Endothelial cell of umbilical vein (primary cell): ENCODE data around the gene DNAJB8. TPM values are rescaled to one million over a fixed set of nuclear protein-coding genes. Genes with fewer than 3 reads are reported as not detected.

Experiments used
- BruUV-seq: library from RNA; stranded (reverse); fragments of 400-500 nt; replicated peaks from 2 replicates; lab custom pipeline; 2021; lab: Mats Ljungman, UMichigan
- CTCF ChIA-PET: fragments of 300-600, 350-600 bp; sonication (Branson Sonifier 250); formaldehyde crosslinking; loops from one replicate; lab custom pipeline; 2021; ENCODE audit warnings: antibody characterized with exemption, inconsistent platforms; lab: Charles Lee
- POLR2A ChIA-PET: fragments of 300-600, 350-600 bp; sonication (Branson Sonifier 250); formaldehyde crosslinking; loops from one replicate; lab custom pipeline; 2021; ENCODE audit warnings: antibody characterized with exemption, inconsistent platforms; lab: Charles Lee
- DNase-seq: peaks from one replicate; pipeline ENCODE4 v3.0.0-alpha.2; 2011; ENCODE audit warnings: low read depth, low spot score
- FAIRE-seq: peaks from 2 replicates; lab custom pipeline; 2011; peaks lifted over from hg19 to GRCh38; lab: Jason Lieb, UNC
- H2AFZ ChIP-seq: 2 replicates; pipeline ENCODE4 v1.6.0; 2012; ENCODE audit warnings: low read depth, low read length, control low read depth, inconsistent platforms
- H3K27ac ChIP-seq: 2 replicates; pipeline ENCODE4 v1.5.1; 2011; ENCODE audit warnings: low read depth, mild to moderate bottlenecking, control low read depth, low read length, moderate library complexity; ENCODE audit not compliant: insufficient read depth
- H3K27me3 ChIP-seq, 2 experiments: 2 replicates each; pipeline versions ENCODE4 v1.6.0 to v1.6.1; 2011; ENCODE audit warnings: low read length in 2 of 2, mixed read lengths in 1 of 2; ENCODE audit not compliant: control insufficient read depth in 2 of 2, insufficient read depth in 2 of 2
- H3K36me3 ChIP-seq, 2 experiments: 2 replicates in 1 of 2; 3 replicates in 1 of 2; pipeline ENCODE4 v1.5.1; 2011; ENCODE audit warnings: low read length in 2 of 2, mild to moderate bottlenecking in 1 of 2, moderate library complexity in 1 of 2; ENCODE audit not compliant: control insufficient read depth in 2 of 2, insufficient read depth in 2 of 2; ENCODE audit errors: extremely low read depth in 1 of 2
- H3K4me1 ChIP-seq: 3 replicates; pipeline ENCODE4 v1.5.1; 2011; ENCODE audit warnings: mild to moderate bottlenecking, low read length; ENCODE audit not compliant: control insufficient read depth, insufficient read depth; ENCODE audit errors: extremely low read depth
- H3K4me2 ChIP-seq: 2 replicates; pipeline ENCODE4 v1.6.1; 2011; ENCODE audit warnings: low read length, control low read depth, mixed read lengths; ENCODE audit not compliant: insufficient read depth
- H3K4me3 ChIP-seq, 3 experiments: fragments of 200-600 bp in 1 of 3; sonication (generic), shearing (Covaris generic) in 1 of 3; replicated peaks in 1 of 3; 2 replicates each; pipeline ENCODE4 v1.5.1; 2011 to 2016; ENCODE audit warnings: control low read depth in 3 of 3, low read length in 3 of 3, mild to moderate bottlenecking in 2 of 3, inconsistent platforms in 1 of 3, low read depth in 1 of 3, moderate library complexity in 1 of 3; ENCODE audit not compliant: insufficient read depth in 1 of 3
- H3K79me2 ChIP-seq: 2 replicates; pipeline ENCODE4 v1.6.0; 2012; ENCODE audit warnings: low read length, inconsistent platforms; ENCODE audit not compliant: control insufficient read depth, insufficient read depth
- H3K9ac ChIP-seq: replicated peaks from 2 replicates; pipeline ENCODE3; 2011; ENCODE audit warnings: low read length, control low read depth; ENCODE audit not compliant: insufficient read depth; ENCODE audit errors: extremely low read depth
- H3K9me1 ChIP-seq: replicated peaks from 3 replicates; pipeline ENCODE4 v1.6.0; 2011; ENCODE audit warnings: mild to moderate bottlenecking, low read length; ENCODE audit not compliant: control insufficient read depth, insufficient read depth; ENCODE audit errors: extremely low read depth
- H3K9me3 ChIP-seq: replicated peaks from 2 replicates; pipeline ENCODE4 v1.5.1; 2012; ENCODE audit warnings: low read length, inconsistent platforms; ENCODE audit not compliant: control insufficient read depth, insufficient read depth
- H4K20me1 ChIP-seq: replicated peaks from 2 replicates; pipeline ENCODE3; 2011; ENCODE audit warnings: mild to moderate bottlenecking, low read length; ENCODE audit not compliant: control insufficient read depth, insufficient read depth; ENCODE audit errors: extremely low read depth
- EZH2 ChIP-seq: IDR thresholded peaks from 2 replicates; pipeline ENCODE4 v1.6.1; 2012; ENCODE audit warnings: borderline replicate concordance, low read depth, mild to moderate bottlenecking, moderate library complexity, low read length, inconsistent platforms; ENCODE audit not compliant: severe bottlenecking
- FOS ChIP-seq: IDR thresholded peaks from 2 replicates; pipeline ENCODE4 v1.6.1; 2011; ENCODE audit warnings: mild to moderate bottlenecking, low read length, moderate library complexity, borderline replicate concordance; ENCODE audit not compliant: insufficient read depth
- GATA2 ChIP-seq: IDR thresholded peaks from 2 replicates; pipeline ENCODE4 v1.7.0; 2011; ENCODE audit warnings: low read depth, mild to moderate bottlenecking, moderate library complexity, mixed read lengths, low read length; ENCODE audit not compliant: insufficient read length, insufficient read depth
- JUN ChIP-seq: IDR thresholded peaks from 2 replicates; pipeline ENCODE4 v1.6.1; 2011; ENCODE audit warnings: borderline replicate concordance, low read depth; ENCODE audit not compliant: insufficient read length, insufficient read depth
- MYC ChIP-seq: IDR thresholded peaks from one replicate; pipeline ENCODE4 v1.6.1; 2011; ENCODE audit warnings: mild to moderate bottlenecking, low read depth, low read length
- POLR2A ChIP-seq: IDR thresholded peaks from 2 replicates; pipeline ENCODE4 v1.6.1; 2012; ENCODE audit warnings: low read depth, mild to moderate bottlenecking, control low read depth, low read length
- POLR2AphosphoS5 ChIP-seq: IDR thresholded peaks from 2 replicates; pipeline ENCODE4 v1.6.1; 2012; ENCODE audit warnings: low read depth, mild to moderate bottlenecking, control low read depth, low read length, moderate library complexity; ENCODE audit not compliant: insufficient read depth
- dilution Hi-C: fragments of 300-500 bp; cut with MboI; formaldehyde crosslinking; loops from one replicate; pipeline ENCODE4 v1.15.0; 2019; ENCODE audit warnings: low sequenced_read_pairs; ENCODE audit not compliant: extremely low pct_ligation_motif_present
- intact Hi-C: fragments of 100-400 bp; cut with micrococcal nuclease; formaldehyde crosslinking; loops from one replicate; pipeline ENCODE4 v1.10.0; 2022
- polyA plus RNA-seq, 4 experiments: library from polyadenylated mRNA; depleted of rRNA in 3 of 4; stranded (reverse) in 3 of 4; unstranded in 1 of 4; fragments of >200 nt; gene quantifications; 2 replicates each; pipeline versions ENCODE4 v1.2.1 to v1.2.3, GENCODE V29; 2011 to 2012; ENCODE audit warnings: missing spikeins in 1 of 4
- total RNA-seq: library from RNA; stranded (reverse); gene quantifications from 2 replicates; pipeline ENCODE4 v1.2.3, GENCODE V29; 2021
- TF ChIP-seq, protein P1 (sequence below): IDR thresholded peaks from 2 replicates; pipeline ENCODE4 v1.6.1; 2011; ENCODE audit not compliant: insufficient read depth, insufficient read length
- TF ChIP-seq, protein P2 (sequence below), 2 donors: IDR thresholded peaks; 1 replicate in 1 of 2; 2 replicates in 1 of 2; pipeline ENCODE4 v1.5.1; 2011; ENCODE audit warnings: low read length in 2 of 2, mild to moderate bottlenecking in 2 of 2, moderate library complexity in 2 of 2, control low read depth in 1 of 2, inconsistent platforms in 1 of 2, low read depth in 1 of 2; ENCODE audit not compliant: insufficient read depth in 1 of 2; ENCODE audit errors: extremely low read depth in 1 of 2

DNAJB8 gene
- total and polyA plus RNA-seq, 2 donors (not counting 3 experiments of a cell fraction or from before 2014, with no cell fraction given): not detected

DNA sequence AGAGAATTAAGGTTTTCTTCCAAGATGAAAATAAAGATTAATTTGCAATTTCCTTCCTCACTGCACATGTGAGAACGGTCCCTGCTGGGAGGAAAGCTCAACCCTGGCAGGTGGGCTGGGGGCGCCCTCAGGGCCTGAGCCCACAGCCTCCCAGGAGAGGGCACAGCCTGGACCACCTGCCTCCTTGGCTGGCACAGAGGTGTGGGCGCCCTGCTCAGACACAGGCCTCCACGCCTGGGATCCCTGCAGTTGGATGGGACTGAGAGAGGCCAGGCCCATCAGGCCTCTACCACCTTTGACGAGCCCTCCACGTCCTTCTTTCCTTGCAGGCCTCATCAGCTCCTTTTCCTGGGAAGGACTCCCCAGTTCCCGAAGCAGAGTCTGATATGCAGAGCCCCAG is 46.4 kb downstream of the DNAJB8 start:
- H3K79me2 ChIP-seq: no peaks in the 10 kb centered on the region
- TF ChIP-seq, protein P1, sequence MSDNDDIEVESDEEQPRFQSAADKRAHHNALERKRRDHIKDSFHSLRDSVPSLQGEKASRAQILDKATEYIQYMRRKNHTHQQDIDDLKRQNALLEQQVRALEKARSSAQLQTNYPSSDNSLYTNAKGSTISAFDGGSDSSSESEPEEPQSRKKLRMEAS: no peak
- TF ChIP-seq POLR2AphosphoS5 (no peak), POLR2A (no peak), EZH2 (no peak), MYC (no peak), GATA2 (no peak), FOS (no peak), JUN (no peak)
- TF ChIP-seq, protein P2, sequence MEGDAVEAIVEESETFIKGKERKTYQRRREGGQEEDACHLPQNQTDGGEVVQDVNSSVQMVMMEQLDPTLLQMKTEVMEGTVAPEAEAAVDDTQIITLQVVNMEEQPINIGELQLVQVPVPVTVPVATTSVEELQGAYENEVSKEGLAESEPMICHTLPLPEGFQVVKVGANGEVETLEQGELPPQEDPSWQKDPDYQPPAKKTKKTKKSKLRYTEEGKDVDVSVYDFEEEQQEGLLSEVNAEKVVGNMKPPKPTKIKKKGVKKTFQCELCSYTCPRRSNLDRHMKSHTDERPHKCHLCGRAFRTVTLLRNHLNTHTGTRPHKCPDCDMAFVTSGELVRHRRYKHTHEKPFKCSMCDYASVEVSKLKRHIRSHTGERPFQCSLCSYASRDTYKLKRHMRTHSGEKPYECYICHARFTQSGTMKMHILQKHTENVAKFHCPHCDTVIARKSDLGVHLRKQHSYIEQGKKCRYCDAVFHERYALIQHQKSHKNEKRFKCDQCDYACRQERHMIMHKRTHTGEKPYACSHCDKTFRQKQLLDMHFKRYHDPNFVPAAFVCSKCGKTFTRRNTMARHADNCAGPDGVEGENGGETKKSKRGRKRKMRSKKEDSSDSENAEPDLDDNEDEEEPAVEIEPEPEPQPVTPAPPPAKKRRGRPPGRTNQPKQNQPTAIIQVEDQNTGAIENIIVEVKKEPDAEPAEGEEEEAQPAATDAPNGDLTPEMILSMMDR (IDR thresholded peaks at IDR 0.05; ENCODE audit: extremely low read depth in 1 of 2, insufficient read depth in 1 of 2, low read depth in 1 of 2, low read length in 2 of 2): no peak
- no peaks in the 10 kb centered on the region for H3K9me1 ChIP-seq
- ChIA-PET CTCF (no interaction called here), POLR2A (no interaction called here)
- H3K9ac ChIP-seq: no peak overlapping the region
- peaks cover 3% of the 10 kb centered on the region for H3K4me1 ChIP-seq
- no peak for DNase-seq
- H3K4me3 ChIP-seq: no peak overlapping the region
- no peaks in the 10 kb centered on the region for H3K36me3 ChIP-seq
- no peak overlapping the region for H3K27ac ChIP-seq
- H3K9me3 ChIP-seq: no peaks in the 10 kb centered on the region
- intact Hi-C loops: loop anchor here (5.0 kb wide), 1 partner anchor 248 kb away; no protein-coding TSS in a partner anchor
- BruUV-seq: no TSS peak
- no peaks in the 10 kb centered on the region for H3K27me3 ChIP-seq
- dilution Hi-C loops: no loop called here
- H4K20me1 ChIP-seq: no peaks in the 10 kb centered on the region
- H3K4me2 ChIP-seq: no peak overlapping the region
- no peak for FAIRE-seq
- no peak overlapping the region for H2AFZ ChIP-seq
